ENCODE results near the gene PSORS1C1. TPM values are rescaled to one million over a fixed set of nuclear protein-coding genes. Genes with fewer than 3 reads are reported as not detected.

The PSORS1C1 gene
- total and polyA plus RNA-seq, 2 of the 4 experiments (the other 2 are of a cell fraction), result 0.36 to 1.1 TPM

- no peak for TF ChIP-seq CTCF (conservative IDR thresholded peaks at IDR 0.05; ENCODE audit: low read depth, low read length)
- TF ChIP-seq RAD21 (IDR thresholded peaks at IDR 0.05; ENCODE audit: low read length), result no peak
- no peak for TF ChIP-seq SMC3 (IDR thresholded peaks at IDR 0.05; ENCODE audit: low read depth, low read length)
- TF ChIP-seq NFE2L2 (IDR thresholded peaks at IDR 0.05; ENCODE audit: low read depth, low read length), result no peak
- H3K23ac ChIP-seq (ENCODE audit: low read depth, low read length), result no peak overlapping the region
- no peaks in the 10 kb centered on the region for H4K20me1 ChIP-seq (ENCODE audit: insufficient read depth, low read length)
- DNase-seq (peak; percentile 24), ATAC-seq (ENCODE audit: low read depth) (peak; percentile 46)
- H3K79me1 ChIP-seq (ENCODE audit: low read depth in 1 of 2, low read length in 2 of 2), result peaks cover 0 to 9% of the 10 kb centered on the region in 2 experiments; a peak in 2 of 4 replicates
- H3K9me1 ChIP-seq (ENCODE audit: insufficient read depth, low read length), result peaks cover 15% of the 10 kb centered on the region
- no peak overlapping the region for H3K56ac ChIP-seq (ENCODE audit: extremely low read depth, insufficient read depth, low read length)
- peak overlapping the region; percentile 92 for H2BK120ac ChIP-seq (ENCODE audit: low read depth, low read length)
- no peak overlapping the region; the same call in none of the 2 replicates for H4K5ac ChIP-seq (ENCODE audit: low read depth, low read length)
- no TSS peak for BruUV-seq (replicated peaks)
- dilution Hi-C loops (cut with HindIII; ENCODE audit: low sequenced_read_pairs, unreplicated experiment), result no loop called here
- peak overlapping the region; percentile 73 to 92 for H4K8ac ChIP-seq (ENCODE audit: low read depth in 2 of 2, low read length in 2 of 2)
- H3K4me2 ChIP-seq (ENCODE audit: low read depth, low read length), result peak overlapping the region; percentile 22; the same call in 1 of the 2 replicates
- H3K36me3 ChIP-seq (ENCODE audit: control insufficient read depth, insufficient read depth, low read length), result no peaks in the 10 kb centered on the region
- H2BK20ac ChIP-seq (ENCODE audit: low read depth, low read length), result peak overlapping the region; percentile 81
- ChIA-PET POLR2A (ENCODE audit: unreplicated experiment) (no interaction called here), CTCF (interaction anchor here (0.7 to 3.4 kb wide), 4 partner anchors 23 to 78 kb away, joined by 3 to 10 read pairs (median 4); no protein-coding TSS in a partner anchor)
- peak overlapping the region; percentile 69 for H3K14ac ChIP-seq (replicated peaks; ENCODE audit: low read depth, low read length)
- no peaks in the 10 kb centered on the region for H3K9me3 ChIP-seq (ENCODE audit: control insufficient read depth, insufficient read depth, low read length)
- H3K4me3 ChIP-seq (ENCODE audit: insufficient read depth, low read depth, low read length), result no peak overlapping the region
- peak overlapping the region; percentile 83 for H2AK9ac ChIP-seq (replicated peaks; ENCODE audit: low read depth, low read length, poor library complexity)
- H4K91ac ChIP-seq (ENCODE audit: insufficient read depth, low read depth, low read length), result peak overlapping the region; percentile 83
- H3K4ac ChIP-seq (ENCODE audit: low read depth, low read length), result peak overlapping the region; percentile 90
- 100% methylated on average over 1 of the region's 7 CpGs; no CpG with 5 or more reads in 1 of the 2 experiments for WGBS, 2 experiments (ENCODE audit: extremely low coverage in 2 of 2, insufficient read length in 1 of 2)
- H2BK15ac ChIP-seq (ENCODE audit: low read depth, low read length), result peak overlapping the region; percentile 80; the same call in 2 of the 3 replicates
- H3K18ac ChIP-seq (ENCODE audit: low read depth, low read length), result peak overlapping the region; percentile 48; the same call in 1 of the 2 replicates
- intact Hi-C loops (cut with micrococcal nuclease), result no loop called here
- peak overlapping the region; percentile 71 for H2BK5ac ChIP-seq (ENCODE audit: low read depth, low read length, poor library complexity, severe bottlenecking)
- peaks cover 11% of the 10 kb centered on the region for H3K4me1 ChIP-seq (ENCODE audit: control insufficient read depth, insufficient read depth, low read length)
- in situ Hi-C loops (cut with MboI; ENCODE audit: low sequenced_read_pairs), result no loop called here
- peak overlapping the region; percentile 74; the same call in 1 of the 2 replicates for H2AK5ac ChIP-seq (ENCODE audit: low read depth, low read length)
- peak overlapping the region; percentile 75 for H3K27ac ChIP-seq (ENCODE audit: insufficient read depth, low read length)
- H3K27me3 ChIP-seq (ENCODE audit: control insufficient read depth, insufficient read depth, low read length), result peaks cover 24% of the 10 kb centered on the region
- H3K9ac ChIP-seq (ENCODE audit: low read depth, low read length), result peak overlapping the region; percentile 27; the same call in 1 of the 2 replicates
- peak overlapping the region; percentile 82 for H2AFZ ChIP-seq (replicated peaks; ENCODE audit: low read length, poor library complexity)
Measured at GRCh38 chr6:31113861-31114540, 599 bp upstream of the PSORS1C1 start.
